ENCODE measurements around the gene LRRIQ3. TPM values are rescaled to one million over a fixed set of nuclear protein-coding genes. Genes with fewer than 3 reads are reported as not detected.
A peak's percentile ranks its signal among the peaks of the same experiment; 100 is the strongest.

The LRRIQ3 gene
- total RNA-seq, 2 donors from 2014 or later, result 1.2 to 1.5 TPM

DNA sequence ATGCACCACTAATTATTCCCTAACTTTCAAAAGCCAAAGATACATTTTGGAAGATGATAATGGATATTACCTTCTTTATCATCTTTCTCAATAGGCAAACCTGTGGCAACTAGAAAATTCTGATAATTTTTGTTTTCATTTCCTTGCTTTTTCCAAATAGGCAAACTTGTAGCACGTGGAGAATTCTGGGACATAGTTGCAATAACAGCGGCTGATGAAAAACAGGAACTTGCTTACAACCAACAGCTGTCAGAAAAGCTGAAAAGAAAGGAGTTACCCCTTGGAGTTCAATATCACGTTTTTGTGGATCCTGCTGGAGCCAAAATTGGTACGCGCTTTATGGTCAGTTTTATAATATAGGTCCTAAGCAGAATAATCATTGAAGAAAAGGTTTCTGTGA, 1.5 kb upstream of the LRRIQ3 start:
- Histone ChIP-seq H3K27ac (ENCODE audit: low read depth, low read length) (no peak overlapping the region), H3K4me1 (ENCODE audit: control insufficient read depth, insufficient read depth, low read length) (no peaks in the 10 kb centered on the region), H3K9ac (ENCODE audit: extremely low read depth, low read length, poor library complexity, severe bottlenecking) (no peak overlapping the region), H3K27me3 (ENCODE audit: control insufficient read depth, insufficient read depth, low read length, poor library complexity, severe bottlenecking) (no peaks in the 10 kb centered on the region), H3K4me3 (ENCODE audit: low read length) (no peak overlapping the region), H3K9me3 (ENCODE audit: control insufficient read depth, low read length) (peaks cover 5% of the 10 kb centered on the region), H3K36me3 (ENCODE audit: control insufficient read depth, insufficient read depth, low read length) (no peaks in the 10 kb centered on the region)
- DNase-seq, result no peak
- H3K27me3 Mint-ChIP-seq (ENCODE audit: insufficient read depth), result no peaks in the 10 kb centered on the region
- no peaks in the 10 kb centered on the region for H3K4me1 Mint-ChIP-seq
- TF ChIP-seq, protein P1, sequence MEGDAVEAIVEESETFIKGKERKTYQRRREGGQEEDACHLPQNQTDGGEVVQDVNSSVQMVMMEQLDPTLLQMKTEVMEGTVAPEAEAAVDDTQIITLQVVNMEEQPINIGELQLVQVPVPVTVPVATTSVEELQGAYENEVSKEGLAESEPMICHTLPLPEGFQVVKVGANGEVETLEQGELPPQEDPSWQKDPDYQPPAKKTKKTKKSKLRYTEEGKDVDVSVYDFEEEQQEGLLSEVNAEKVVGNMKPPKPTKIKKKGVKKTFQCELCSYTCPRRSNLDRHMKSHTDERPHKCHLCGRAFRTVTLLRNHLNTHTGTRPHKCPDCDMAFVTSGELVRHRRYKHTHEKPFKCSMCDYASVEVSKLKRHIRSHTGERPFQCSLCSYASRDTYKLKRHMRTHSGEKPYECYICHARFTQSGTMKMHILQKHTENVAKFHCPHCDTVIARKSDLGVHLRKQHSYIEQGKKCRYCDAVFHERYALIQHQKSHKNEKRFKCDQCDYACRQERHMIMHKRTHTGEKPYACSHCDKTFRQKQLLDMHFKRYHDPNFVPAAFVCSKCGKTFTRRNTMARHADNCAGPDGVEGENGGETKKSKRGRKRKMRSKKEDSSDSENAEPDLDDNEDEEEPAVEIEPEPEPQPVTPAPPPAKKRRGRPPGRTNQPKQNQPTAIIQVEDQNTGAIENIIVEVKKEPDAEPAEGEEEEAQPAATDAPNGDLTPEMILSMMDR (conservative IDR thresholded peaks at IDR 0.05), result no peak
- peaks cover 2% of the 10 kb centered on the region for H3K36me3 Mint-ChIP-seq (ENCODE audit: low read depth)
- no peak overlapping the region for H3K27ac Mint-ChIP-seq
- H3K9me3 Mint-ChIP-seq, result no peaks in the 10 kb centered on the region
- WGBS, 2 experiments (ENCODE audit: insufficient coverage in 1 of 2, insufficient read length in 1 of 2), result 97 to 100% methylated on average over 3 to 5 of the region's 5 CpGs
- H3K4me3 Mint-ChIP-seq, result no peak overlapping the region

DNA sequence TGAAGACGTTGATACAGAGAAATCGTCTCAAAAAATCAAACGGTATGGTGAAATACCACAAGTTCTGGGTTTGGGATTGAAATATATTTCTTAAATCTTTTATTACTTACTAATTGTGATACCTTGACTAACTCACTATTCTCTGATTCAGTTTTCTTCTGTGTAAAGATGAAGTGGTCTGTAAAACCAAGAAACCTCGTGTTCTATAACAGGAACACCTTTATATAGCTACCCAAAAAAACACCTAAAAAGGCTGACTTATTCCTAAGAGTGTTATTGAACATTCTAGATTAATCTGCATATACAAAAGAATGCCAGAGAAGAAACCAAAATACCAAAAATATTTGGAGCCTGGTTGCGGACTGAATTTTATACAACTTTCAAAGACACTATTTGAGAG, 721 bp downstream of the LRRIQ3 start:
- Mint-ChIP-seq H3K36me3 (ENCODE audit: low read depth) (peaks cover 2% of the 10 kb centered on the region), H3K27ac (peak overlapping the region; percentile 97), H3K27me3 (ENCODE audit: insufficient read depth) (no peaks in the 10 kb centered on the region), H3K9me3 (no peaks in the 10 kb centered on the region), H3K4me3 (peak overlapping the region; percentile 77), H3K4me1 (no peaks in the 10 kb centered on the region)
- no peaks in the 10 kb centered on the region for H3K36me3 ChIP-seq (ENCODE audit: control insufficient read depth, insufficient read depth, low read length)
- H3K27ac ChIP-seq (ENCODE audit: low read depth, low read length), result no peak overlapping the region
- H3K9ac ChIP-seq (ENCODE audit: extremely low read depth, low read length, poor library complexity, severe bottlenecking), result no peak overlapping the region
- TF ChIP-seq, protein P1 (conservative IDR thresholded peaks at IDR 0.05), result no peak
- peaks cover 5% of the 10 kb centered on the region for H3K9me3 ChIP-seq (ENCODE audit: control insufficient read depth, low read length)
- no peak for DNase-seq
- 95 to 100% methylated on average over 1 to 4 of the region's 5 CpGs for WGBS, 2 experiments (ENCODE audit: insufficient coverage in 1 of 2, insufficient read length in 1 of 2)
- no peaks in the 10 kb centered on the region for H3K27me3 ChIP-seq (ENCODE audit: control insufficient read depth, insufficient read depth, low read length, poor library complexity, severe bottlenecking)
- peak overlapping the region; percentile 93 for H3K4me3 ChIP-seq (ENCODE audit: low read length)
- H3K4me1 ChIP-seq (ENCODE audit: control insufficient read depth, insufficient read depth, low read length), result no peaks in the 10 kb centered on the region

DNA sequence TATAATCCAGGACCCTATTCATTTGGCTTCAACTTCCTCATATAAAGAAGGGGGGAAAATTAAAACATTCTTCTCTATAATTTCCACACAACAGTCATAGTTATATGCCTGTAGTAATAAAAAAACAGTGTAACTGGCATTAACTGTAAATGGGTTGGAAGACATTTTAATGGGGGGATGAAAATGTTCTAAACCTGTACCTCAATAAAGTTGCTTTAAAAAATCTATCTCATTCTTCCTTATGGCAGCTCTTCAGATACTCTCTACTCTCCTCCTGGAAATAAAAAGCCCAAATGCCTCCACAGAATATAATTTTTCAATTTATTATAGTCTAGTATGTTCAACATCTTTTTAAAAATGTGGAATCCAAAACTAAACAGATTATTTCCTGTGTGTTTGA, 2.6 kb downstream of the LRRIQ3 start:
- Mint-ChIP-seq H3K27me3 (ENCODE audit: insufficient read depth) (no peaks in the 10 kb centered on the region), H3K4me3 (no peak overlapping the region), H3K9me3 (no peaks in the 10 kb centered on the region), H3K4me1 (no peaks in the 10 kb centered on the region), H3K27ac (no peak overlapping the region), H3K36me3 (ENCODE audit: low read depth) (peaks cover 2% of the 10 kb centered on the region)
- H3K27me3 ChIP-seq (ENCODE audit: control insufficient read depth, insufficient read depth, low read length, poor library complexity, severe bottlenecking), result no peaks in the 10 kb centered on the region
- H3K9me3 ChIP-seq (ENCODE audit: control insufficient read depth, low read length), result peaks cover 5% of the 10 kb centered on the region
- TF ChIP-seq, protein P1 (conservative IDR thresholded peaks at IDR 0.05), result no peak
- no peaks in the 10 kb centered on the region for H3K36me3 ChIP-seq (ENCODE audit: control insufficient read depth, insufficient read depth, low read length)
- no peak for DNase-seq
- no peak overlapping the region for H3K27ac ChIP-seq (ENCODE audit: low read depth, low read length)
- no peaks in the 10 kb centered on the region for H3K4me1 ChIP-seq (ENCODE audit: control insufficient read depth, insufficient read depth, low read length)
- no peak overlapping the region for H3K4me3 ChIP-seq (ENCODE audit: low read length)
- no peak overlapping the region for H3K9ac ChIP-seq (ENCODE audit: extremely low read depth, low read length, poor library complexity, severe bottlenecking)

Measured in endodermal cell (in vitro differentiated cells).